Activated CD4-positive, alpha-beta T cell treated with anti-CD3 and anti-CD28 coated beads, Interleukin-2, amount 50 U/mL, for 1 hour (primary cell): ENCODE measurements around the gene MARVELD1.
A peak's percentile ranks its signal among the peaks of the same experiment; 100 is the strongest.
"Not testable (repeated sequence)": the region's sequence is repeated elsewhere in the genome, so short reads cannot be mapped to it uniquely, and the experiment has no call there.

Source experiments
- DNase-seq: peaks from one replicate; pipeline ENCODE4 v3.0.0-alpha.2; 2020

MARVELD1 gene

GRCh38 chr10:97698072-97698655 lies 15.4 kb upstream of the MARVELD1 start:
- not testable (repeated sequence) for DNase-seq

GRCh38 chr10:97701438-97702069 lies 12.0 kb upstream of the MARVELD1 start:
- peak; percentile 25 for DNase-seq

GRCh38 chr10:97703398-97704067 lies 10.0 kb upstream of the MARVELD1 start:
- DNase-seq: no peak

- no peak for DNase-seq
These were observed 9.2 kb upstream of the MARVELD1 start for GRCh38 chr10:97704341-97704740.

- no peak for DNase-seq
These were observed 8.4 kb upstream of the MARVELD1 start for GRCh38 chr10:97705006-97705670.

- DNase-seq: no peak
These were observed 6.2 kb upstream of the MARVELD1 start for GRCh38 chr10:97707134-97707861.

- no peak for DNase-seq
These were observed 5.4 kb upstream of the MARVELD1 start for GRCh38 chr10:97708167-97708566.

- DNase-seq: peak; percentile 42
These were observed 4.3 kb upstream of the MARVELD1 start for GRCh38 chr10:97708976-97709946.

- no peak for DNase-seq
These were observed 1.6 kb upstream of the MARVELD1 start for GRCh38 chr10:97711640-97712572.

GRCh38 chr10:97713826-97714400 lies 383 bp downstream of the MARVELD1 start:
- peak; percentile 58 for DNase-seq

GRCh38 chr10:97714401-97715258 lies 1.1 kb downstream of the MARVELD1 start:
- no peak for DNase-seq

- DNase-seq: no peak
These were observed 1.8 kb downstream of the MARVELD1 start for GRCh38 chr10:97715259-97715874.

GRCh38 chr10:97717627-97718026 lies 4.1 kb downstream of the MARVELD1 start:
- DNase-seq: no peak

- DNase-seq: no peak
These were observed 4.6 kb downstream of the MARVELD1 start for GRCh38 chr10:97718178-97718577.

- DNase-seq: no peak
These were observed 5.2 kb downstream of the MARVELD1 start for GRCh38 chr10:97718659-97719142.

- DNase-seq: no peak
These were observed 6.1 kb downstream of the MARVELD1 start for GRCh38 chr10:97719602-97720001.

GRCh38 chr10:97721871-97722780 lies 8.6 kb downstream of the MARVELD1 start:
- no peak for DNase-seq

GRCh38 chr10:97723001-97723400 lies 9.5 kb downstream of the MARVELD1 start:
- DNase-seq: no peak
